Spleen (tissue), 7 donors: ENCODE results near the gene SYTL1.

Experiments used
- POLR2AphosphoS5 ChIP-seq, 3 donors: sonication (generic); formaldehyde crosslinking; IDR thresholded peaks; one replicate each; pipeline ENCODE4 v1.5.1; 2017; ENCODE audit warnings: antibody characterized with exemption in 3 of 3
- TF ChIP-seq, protein P1 (sequence below), 11 experiments: fragments of 200-600 bp in 7 of 11; fragments of 450-650 bp in 4 of 11; sonication (generic) in 4 of 11; IDR thresholded peaks in 8 of 11; conservative IDR thresholded peaks in 3 of 11; 1 replicate in 7 of 11; 2 replicates in 4 of 11; pipeline versions ENCODE4 v1.4.0 to v1.8.0; 2016 to 2021; ENCODE audit warnings: antibody characterized with exemption in 11 of 11, inconsistent platforms in 4 of 11, mild to moderate bottlenecking in 1 of 11
- donor health status: DM: no; HTN: no; CAD: no; lungs with moderate emphysema.
- donor health status: DM: no; HTN: no; CAD: no.
- donor health status: DM: no; HTN: no; CAD: no.

- TF ChIP-seq, protein P1, sequence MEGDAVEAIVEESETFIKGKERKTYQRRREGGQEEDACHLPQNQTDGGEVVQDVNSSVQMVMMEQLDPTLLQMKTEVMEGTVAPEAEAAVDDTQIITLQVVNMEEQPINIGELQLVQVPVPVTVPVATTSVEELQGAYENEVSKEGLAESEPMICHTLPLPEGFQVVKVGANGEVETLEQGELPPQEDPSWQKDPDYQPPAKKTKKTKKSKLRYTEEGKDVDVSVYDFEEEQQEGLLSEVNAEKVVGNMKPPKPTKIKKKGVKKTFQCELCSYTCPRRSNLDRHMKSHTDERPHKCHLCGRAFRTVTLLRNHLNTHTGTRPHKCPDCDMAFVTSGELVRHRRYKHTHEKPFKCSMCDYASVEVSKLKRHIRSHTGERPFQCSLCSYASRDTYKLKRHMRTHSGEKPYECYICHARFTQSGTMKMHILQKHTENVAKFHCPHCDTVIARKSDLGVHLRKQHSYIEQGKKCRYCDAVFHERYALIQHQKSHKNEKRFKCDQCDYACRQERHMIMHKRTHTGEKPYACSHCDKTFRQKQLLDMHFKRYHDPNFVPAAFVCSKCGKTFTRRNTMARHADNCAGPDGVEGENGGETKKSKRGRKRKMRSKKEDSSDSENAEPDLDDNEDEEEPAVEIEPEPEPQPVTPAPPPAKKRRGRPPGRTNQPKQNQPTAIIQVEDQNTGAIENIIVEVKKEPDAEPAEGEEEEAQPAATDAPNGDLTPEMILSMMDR (IDR thresholded peaks at IDR 0.05 in 8 of 11, conservative IDR thresholded peaks at IDR 0.05 in 3 of 11) = no peak
- no peak for TF ChIP-seq POLR2AphosphoS5 (IDR thresholded peaks at IDR 0.05)
These were observed 27.2 kb downstream of the SYTL1 start for GRCh38 chr1:27368869-27369582.
